Liver (tissue), 3 donors: ENCODE data around the gene KAT6B.

Experiments used
- FOXA1 ChIP-seq: IDR thresholded peaks from 2 replicates; pipeline ENCODE4 v1.6.1; 2016; ENCODE audit warnings: antibody characterized with exemption
- GABPA ChIP-seq, 2 donors: IDR thresholded peaks in 1 of 2; conservative IDR thresholded peaks in 1 of 2; 2 replicates each; pipeline ENCODE4 v1.6.1; 2016; ENCODE audit warnings: antibody characterized with exemption in 2 of 2, mild to moderate bottlenecking in 1 of 2, moderate library complexity in 1 of 2
- HNF4A ChIP-seq, 2 donors: conservative IDR thresholded peaks; 2 replicates each; pipeline ENCODE4 v1.6.1; 2016; ENCODE audit warnings: antibody characterized with exemption in 2 of 2, mild to moderate bottlenecking in 2 of 2
- JUND ChIP-seq, 2 donors: IDR thresholded peaks; 2 replicates each; pipeline ENCODE4 v1.6.1; 2016; ENCODE audit warnings: antibody characterized with exemption in 2 of 2
- MAX ChIP-seq: IDR thresholded peaks from 2 replicates; pipeline ENCODE4 v1.6.1; 2016; ENCODE audit warnings: antibody characterized with exemption
- NR2F2 ChIP-seq: IDR thresholded peaks from 2 replicates; pipeline ENCODE4 v1.6.1; 2016; ENCODE audit warnings: antibody characterized with exemption
- RAD21 ChIP-seq, 2 donors: IDR thresholded peaks; 2 replicates each; pipeline ENCODE4 v1.6.1; 2016; ENCODE audit warnings: antibody characterized with exemption in 2 of 2, mild to moderate bottlenecking in 2 of 2
- REST ChIP-seq: IDR thresholded peaks from 2 replicates; pipeline ENCODE4 v1.6.1; 2016; ENCODE audit warnings: antibody characterized with exemption, mild to moderate bottlenecking
- SP1 ChIP-seq: IDR thresholded peaks from 2 replicates; pipeline ENCODE4 v1.6.1; 2018; ENCODE audit warnings: antibody characterized with exemption, mild to moderate bottlenecking
- TAF1 ChIP-seq: conservative IDR thresholded peaks from 2 replicates; pipeline ENCODE4 v1.6.1; 2016; ENCODE audit warnings: antibody characterized with exemption, mild to moderate bottlenecking
- YY1 ChIP-seq: IDR thresholded peaks from 2 replicates; pipeline ENCODE4 v1.6.1; 2016; ENCODE audit warnings: antibody characterized with exemption, mild to moderate bottlenecking
- TF ChIP-seq, protein P1 (sequence below): fragments of 150-350 bp; IDR thresholded peaks from 2 replicates; pipeline ENCODE4 v1.5.1; 2017; ENCODE audit warnings: improper control_type of control experiment, low read depth, low read length; ENCODE audit not compliant: missing input control
- TF ChIP-seq, protein P2 (sequence below): IDR thresholded peaks from 2 replicates; pipeline ENCODE4 v1.6.1; 2016; ENCODE audit warnings: antibody characterized with exemption
- TF ChIP-seq, protein P3 (sequence below): IDR thresholded peaks from 2 replicates; pipeline ENCODE4 v1.6.1; 2016; ENCODE audit warnings: antibody characterized with exemption
- donor health status: healthy.
- donor health status: healthy.

DNA sequence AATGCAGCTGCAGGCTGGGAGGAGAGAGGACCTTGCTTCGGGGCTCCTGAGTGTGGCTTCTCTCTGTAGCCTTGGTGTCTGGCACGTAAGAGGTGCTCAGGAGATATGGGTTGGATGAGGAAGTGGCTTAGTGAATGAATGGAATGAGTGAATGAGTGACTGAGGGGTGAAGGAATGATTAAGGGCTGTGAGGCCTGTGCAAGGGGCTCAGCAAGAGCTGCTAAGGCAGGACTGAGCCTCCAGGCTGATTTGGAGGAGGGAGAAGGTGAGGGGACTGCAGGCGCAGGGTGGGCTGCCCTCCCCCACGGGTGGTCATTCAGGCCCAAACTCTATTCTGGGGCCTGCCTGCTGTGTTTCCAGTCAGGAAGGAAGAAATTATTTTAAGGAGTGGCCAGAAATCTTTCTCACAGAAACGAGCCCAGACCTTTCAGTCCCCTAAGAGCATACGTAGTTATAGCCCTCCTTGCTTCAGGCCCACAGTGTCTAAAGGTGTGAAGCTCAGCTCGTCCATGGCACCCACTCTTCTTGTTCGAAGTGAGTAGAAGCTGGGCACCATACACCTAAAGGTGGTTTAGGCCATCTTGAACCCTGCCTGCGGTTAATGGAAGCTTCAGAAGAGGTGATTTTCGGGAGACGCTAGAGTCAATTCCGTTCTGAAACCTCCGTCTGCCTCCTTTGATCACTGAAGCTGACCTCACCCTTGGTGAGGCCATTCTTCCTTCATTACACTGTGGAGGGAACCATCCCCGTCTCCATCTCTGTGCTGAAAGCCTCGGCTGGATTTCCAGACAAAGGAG is 235.5 kb downstream of the KAT6B start:
- TF ChIP-seq, protein P1, sequence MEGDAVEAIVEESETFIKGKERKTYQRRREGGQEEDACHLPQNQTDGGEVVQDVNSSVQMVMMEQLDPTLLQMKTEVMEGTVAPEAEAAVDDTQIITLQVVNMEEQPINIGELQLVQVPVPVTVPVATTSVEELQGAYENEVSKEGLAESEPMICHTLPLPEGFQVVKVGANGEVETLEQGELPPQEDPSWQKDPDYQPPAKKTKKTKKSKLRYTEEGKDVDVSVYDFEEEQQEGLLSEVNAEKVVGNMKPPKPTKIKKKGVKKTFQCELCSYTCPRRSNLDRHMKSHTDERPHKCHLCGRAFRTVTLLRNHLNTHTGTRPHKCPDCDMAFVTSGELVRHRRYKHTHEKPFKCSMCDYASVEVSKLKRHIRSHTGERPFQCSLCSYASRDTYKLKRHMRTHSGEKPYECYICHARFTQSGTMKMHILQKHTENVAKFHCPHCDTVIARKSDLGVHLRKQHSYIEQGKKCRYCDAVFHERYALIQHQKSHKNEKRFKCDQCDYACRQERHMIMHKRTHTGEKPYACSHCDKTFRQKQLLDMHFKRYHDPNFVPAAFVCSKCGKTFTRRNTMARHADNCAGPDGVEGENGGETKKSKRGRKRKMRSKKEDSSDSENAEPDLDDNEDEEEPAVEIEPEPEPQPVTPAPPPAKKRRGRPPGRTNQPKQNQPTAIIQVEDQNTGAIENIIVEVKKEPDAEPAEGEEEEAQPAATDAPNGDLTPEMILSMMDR, result no peak
- TF ChIP-seq GABPA (IDR thresholded peaks at IDR 0.05 in 1 of 2, conservative IDR thresholded peaks at IDR 0.05 in 1 of 2) (no peak), MAX (no peak), TAF1 (no peak), SP1 (no peak), REST (no peak), HNF4A (conservative IDR thresholded peaks at IDR 0.05) (no peak), JUND (IDR thresholded peaks at IDR 0.05) (no peak), NR2F2 (no peak), RAD21 (IDR thresholded peaks at IDR 0.05) (no peak), YY1 (no peak), FOXA1 (no peak)
- TF ChIP-seq, protein P2, sequence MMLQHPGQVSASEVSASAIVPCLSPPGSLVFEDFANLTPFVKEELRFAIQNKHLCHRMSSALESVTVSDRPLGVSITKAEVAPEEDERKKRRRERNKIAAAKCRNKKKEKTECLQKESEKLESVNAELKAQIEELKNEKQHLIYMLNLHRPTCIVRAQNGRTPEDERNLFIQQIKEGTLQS, result no peak
- TF ChIP-seq, protein P3, sequence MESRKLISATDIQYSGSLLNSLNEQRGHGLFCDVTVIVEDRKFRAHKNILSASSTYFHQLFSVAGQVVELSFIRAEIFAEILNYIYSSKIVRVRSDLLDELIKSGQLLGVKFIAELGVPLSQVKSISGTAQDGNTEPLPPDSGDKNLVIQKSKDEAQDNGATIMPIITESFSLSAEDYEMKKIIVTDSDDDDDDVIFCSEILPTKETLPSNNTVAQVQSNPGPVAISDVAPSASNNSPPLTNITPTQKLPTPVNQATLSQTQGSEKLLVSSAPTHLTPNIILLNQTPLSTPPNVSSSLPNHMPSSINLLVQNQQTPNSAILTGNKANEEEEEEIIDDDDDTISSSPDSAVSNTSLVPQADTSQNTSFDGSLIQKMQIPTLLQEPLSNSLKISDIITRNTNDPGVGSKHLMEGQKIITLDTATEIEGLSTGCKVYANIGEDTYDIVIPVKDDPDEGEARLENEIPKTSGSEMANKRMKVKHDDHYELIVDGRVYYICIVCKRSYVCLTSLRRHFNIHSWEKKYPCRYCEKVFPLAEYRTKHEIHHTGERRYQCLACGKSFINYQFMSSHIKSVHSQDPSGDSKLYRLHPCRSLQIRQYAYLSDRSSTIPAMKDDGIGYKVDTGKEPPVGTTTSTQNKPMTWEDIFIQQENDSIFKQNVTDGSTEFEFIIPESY, result no peak
